Raji (cell line): ENCODE measurements around the gene NPPB.

Experiments
- POLR2A ChIP-seq: IDR thresholded peaks from 2 replicates; pipeline ENCODE4 v1.6.1; 2011; ENCODE audit warnings: low read depth, low read length, control low read depth; ENCODE audit not compliant: insufficient read depth

Gene NPPB

DNA sequence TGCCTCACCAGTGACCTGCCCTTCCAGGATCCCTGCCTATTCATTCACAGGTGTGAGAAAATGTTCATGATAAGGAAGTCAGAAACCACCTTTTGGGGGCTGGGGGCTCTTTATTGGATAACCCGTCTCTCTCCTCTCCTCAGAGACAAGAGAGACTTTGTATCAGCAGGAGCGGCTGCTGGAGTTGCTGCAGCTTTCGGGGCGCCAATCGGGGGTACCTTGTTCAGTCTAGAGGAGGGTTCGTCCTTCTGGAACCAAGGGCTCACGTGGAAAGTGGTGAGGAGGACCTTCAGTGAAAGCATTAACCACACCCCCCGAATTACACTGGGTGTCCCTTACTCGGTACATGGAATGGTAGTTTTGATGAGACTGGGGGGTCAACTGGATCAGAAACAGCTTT is 31.8 kb downstream of the NPPB start:
- no peak for TF ChIP-seq POLR2A

- TF ChIP-seq POLR2A = no peak
These were observed 33.6 kb downstream of the NPPB start for GRCh38 chr1:11825131-11825530.

DNA sequence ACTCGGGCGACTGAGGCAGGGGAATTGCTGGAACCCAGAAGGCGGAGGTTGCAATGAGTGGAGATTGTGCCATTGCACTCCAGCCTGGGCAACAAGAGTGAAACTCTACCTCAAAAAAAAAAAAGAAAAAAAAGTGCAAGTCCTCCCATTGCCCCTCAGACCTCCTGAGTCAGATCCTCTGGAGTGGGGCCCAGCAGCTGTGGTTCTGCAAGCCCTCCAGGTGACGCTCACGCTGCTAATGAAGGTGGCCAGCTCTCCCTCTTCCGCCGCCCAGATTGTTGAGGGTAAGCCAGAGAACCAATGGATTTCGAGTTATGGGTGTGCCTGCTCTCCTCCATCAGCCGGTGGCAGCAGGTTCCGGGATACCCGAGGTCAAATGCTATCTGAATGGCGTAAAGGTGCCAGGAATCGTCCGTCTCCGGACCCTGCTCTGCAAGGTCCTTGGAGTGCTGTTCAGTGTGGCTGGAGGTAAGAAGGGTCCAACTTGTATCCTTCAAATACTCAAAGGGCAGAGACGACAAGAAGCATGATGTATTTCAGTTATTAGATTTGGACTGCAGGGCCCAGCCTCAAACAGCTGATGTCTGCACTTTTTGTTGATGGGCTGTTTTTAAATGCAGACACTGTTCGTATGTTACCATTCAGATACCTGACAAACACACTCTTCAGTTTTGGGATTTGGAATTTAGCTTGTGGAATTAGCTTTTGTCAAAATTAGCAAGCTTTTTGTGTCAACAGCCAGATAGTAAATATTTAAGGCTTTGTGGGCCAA is 35.2 kb downstream of the NPPB start:
- no peak for TF ChIP-seq POLR2A

GRCh38 chr1:11822091-11822490 is 36.7 kb downstream of the NPPB start:
- TF ChIP-seq POLR2A = no peak

DNA sequence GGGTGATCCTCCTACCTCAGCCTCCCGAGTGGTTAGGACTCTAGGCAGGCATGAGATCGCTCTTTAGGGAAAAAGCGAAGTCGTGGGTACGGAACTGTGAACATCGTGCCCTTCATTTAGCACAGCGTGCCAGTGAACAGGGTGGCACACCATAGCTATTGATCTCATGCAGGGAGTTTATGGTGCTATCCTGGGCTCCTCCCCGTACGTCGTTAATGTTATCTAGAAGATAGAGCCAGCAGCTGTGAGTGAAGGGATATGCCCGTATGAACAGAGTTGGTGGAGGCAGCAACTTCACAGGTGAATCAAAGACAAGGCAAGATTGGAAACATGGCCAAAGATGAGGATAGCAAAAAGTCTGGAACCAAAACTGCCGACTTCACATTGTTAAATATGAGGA is 41.6 kb downstream of the NPPB start:
- no peak for TF ChIP-seq POLR2A

DNA sequence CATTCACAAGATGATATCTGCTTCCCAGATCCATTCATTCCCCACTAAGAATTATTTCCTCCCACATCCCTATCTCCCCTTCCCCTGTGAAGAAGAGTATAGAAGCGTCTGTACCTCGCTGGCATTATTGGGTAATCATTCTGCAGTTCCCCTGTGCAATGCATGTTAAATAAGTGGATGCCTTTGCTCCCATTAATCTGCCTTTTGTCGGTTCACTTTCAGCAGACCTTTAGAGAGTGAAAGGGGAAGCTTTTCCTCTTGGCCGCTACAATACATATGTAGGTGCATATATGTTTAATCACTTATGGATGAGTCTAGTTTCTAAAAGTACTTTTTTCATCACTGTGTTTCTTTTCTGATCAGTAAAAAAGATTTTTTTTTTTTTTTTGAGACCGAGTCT is 45.7 kb downstream of the NPPB start:
- no peak for TF ChIP-seq POLR2A
